GM18868 (cell line): ENCODE results near the gene ACVR1B.

Experiments
- ATAC-seq: cut with Tn5 transposase; IDR thresholded peaks from one replicate; pipeline ENCODE4 v1.9.1; 2021; ENCODE audit warnings: mild to moderate bottlenecking, moderate library complexity; ENCODE audit not compliant: unreplicated experiment

The ACVR1B gene

GRCh38 chr12:51917041-51917590 is 34.4 kb upstream of the ACVR1B start:
- no peak for ATAC-seq

- ATAC-seq: no peak
These were observed 33.6 kb upstream of the ACVR1B start for GRCh38 chr12:51917746-51918453.

GRCh38 chr12:51920046-51920445 is 31.5 kb upstream of the ACVR1B start:
- ATAC-seq: no peak

GRCh38 chr12:51921017-51921725 is 30.3 kb upstream of the ACVR1B start:
- no peak for ATAC-seq

GRCh38 chr12:51922146-51922545 is 29.4 kb upstream of the ACVR1B start:
- ATAC-seq: no peak

- ATAC-seq: no peak
These were observed 28.6 kb upstream of the ACVR1B start for GRCh38 chr12:51922762-51923505.

GRCh38 chr12:51923506-51924365 is 27.8 kb upstream of the ACVR1B start:
- ATAC-seq: no peak

- ATAC-seq: peak; percentile 49
These were observed 26.8 kb upstream of the ACVR1B start for GRCh38 chr12:51924551-51925319.

GRCh38 chr12:51925346-51926063 is 26.0 kb upstream of the ACVR1B start:
- no peak for ATAC-seq

GRCh38 chr12:51926064-51926632 is 25.4 kb upstream of the ACVR1B start:
- no peak for ATAC-seq

GRCh38 chr12:51926718-51927117 is 24.8 kb upstream of the ACVR1B start:
- ATAC-seq: peak; percentile 43

GRCh38 chr12:51932218-51933076 is 19.1 kb upstream of the ACVR1B start:
- no peak for ATAC-seq

GRCh38 chr12:51934080-51934479 is 17.4 kb upstream of the ACVR1B start:
- ATAC-seq: no peak

- ATAC-seq: no peak
These were observed 13.6 kb upstream of the ACVR1B start for GRCh38 chr12:51937926-51938325.

- ATAC-seq: no peak
These were observed 12.8 kb upstream of the ACVR1B start for GRCh38 chr12:51938726-51939125.

- ATAC-seq: no peak
These were observed 10.4 kb upstream of the ACVR1B start for GRCh38 chr12:51941011-51941581.

GRCh38 chr12:51941604-51942003 is 9.9 kb upstream of the ACVR1B start:
- no peak for ATAC-seq

GRCh38 chr12:51942056-51942455 is 9.4 kb upstream of the ACVR1B start:
- no peak for ATAC-seq
